DMS153 treated with DMSO at 0.1 percent for 48 hours (cell line): Measurements from ENCODE around the gene FAM210A.
"Not testable (repeated sequence)": the region's sequence is repeated elsewhere in the genome, so short reads cannot be mapped to it uniquely, and the experiment has no call there.

Experiments
- DNase-seq: peaks from one replicate; lab custom pipeline; 2025; ENCODE audit not compliant: unreplicated experiment; lab: John Stamatoyannopoulos, UW

Gene FAM210A

GRCh38 chr18:13703899-13704298 is 22.5 kb downstream of the FAM210A start:
- no peak for DNase-seq

- DNase-seq: no peak
Measured at GRCh38 chr18:13700153-13700552, 26.2 kb downstream of the FAM210A start.

GRCh38 chr18:13696961-13697360 is 29.4 kb downstream of the FAM210A start:
- DNase-seq: no peak

- not testable (repeated sequence) for DNase-seq
Measured at GRCh38 chr18:13695337-13695736, 31.0 kb downstream of the FAM210A start.

- DNase-seq: not testable (repeated sequence)
Measured at GRCh38 chr18:13690060-13690459, 36.3 kb downstream of the FAM210A start.

- DNase-seq: no peak
Measured at GRCh38 chr18:13688191-13689136, 37.9 kb downstream of the FAM210A start.

- no peak for DNase-seq
Measured at GRCh38 chr18:13684546-13684945, 41.8 kb downstream of the FAM210A start.

- no peak for DNase-seq
Measured at GRCh38 chr18:13681701-13682100, 44.7 kb downstream of the FAM210A start.

GRCh38 chr18:13680612-13681011 is 45.7 kb downstream of the FAM210A start:
- DNase-seq: no peak

- not testable (repeated sequence) for DNase-seq
Measured at GRCh38 chr18:13677350-13677749, 49.0 kb downstream of the FAM210A start.

GRCh38 chr18:13676471-13676870 is 49.9 kb downstream of the FAM210A start:
- DNase-seq: no peak

- DNase-seq: no peak
Measured at GRCh38 chr18:13672657-13673056, 53.7 kb downstream of the FAM210A start.

- no peak for DNase-seq
Measured at GRCh38 chr18:13661779-13662256, 64.5 kb downstream of the FAM210A start.

- DNase-seq: no peak
Measured at GRCh38 chr18:13661051-13661778, 65.1 kb downstream of the FAM210A start.

GRCh38 chr18:13660510-13660909 is 65.8 kb downstream of the FAM210A start:
- no peak for DNase-seq

GRCh38 chr18:13658436-13659204 is 67.7 kb downstream of the FAM210A start:
- DNase-seq: no peak

GRCh38 chr18:13657974-13658373 is 68.4 kb downstream of the FAM210A start:
- DNase-seq: no peak

GRCh38 chr18:13653746-13654433 is 72.5 kb downstream of the FAM210A start:
- DNase-seq: no peak

- no peak for DNase-seq
Measured at GRCh38 chr18:13649397-13650390, 76.7 kb downstream of the FAM210A start.
